AG10803 (cell line): Measurements from ENCODE around the gene ASCC1.

Experiments used
- DNase-seq: peaks from one replicate; pipeline ENCODE4 v3.0.0; 2010; ENCODE audit warnings: low read depth
- H3K4me3 ChIP-seq: 2 replicates; pipeline ENCODE4 v1.5.1; 2011; ENCODE audit warnings: mild to moderate bottlenecking, low read length, control low read depth
- TF ChIP-seq, protein P1 (sequence below): conservative IDR thresholded peaks from 2 replicates; pipeline ENCODE4 v1.5.1; 2011; ENCODE audit warnings: mild to moderate bottlenecking, low read length, control low read depth, inconsistent platforms

ASCC1 gene, protein sequence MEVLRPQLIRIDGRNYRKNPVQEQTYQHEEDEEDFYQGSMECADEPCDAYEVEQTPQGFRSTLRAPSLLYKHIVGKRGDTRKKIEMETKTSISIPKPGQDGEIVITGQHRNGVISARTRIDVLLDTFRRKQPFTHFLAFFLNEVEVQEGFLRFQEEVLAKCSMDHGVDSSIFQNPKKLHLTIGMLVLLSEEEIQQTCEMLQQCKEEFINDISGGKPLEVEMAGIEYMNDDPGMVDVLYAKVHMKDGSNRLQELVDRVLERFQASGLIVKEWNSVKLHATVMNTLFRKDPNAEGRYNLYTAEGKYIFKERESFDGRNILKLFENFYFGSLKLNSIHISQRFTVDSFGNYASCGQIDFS

DNA sequence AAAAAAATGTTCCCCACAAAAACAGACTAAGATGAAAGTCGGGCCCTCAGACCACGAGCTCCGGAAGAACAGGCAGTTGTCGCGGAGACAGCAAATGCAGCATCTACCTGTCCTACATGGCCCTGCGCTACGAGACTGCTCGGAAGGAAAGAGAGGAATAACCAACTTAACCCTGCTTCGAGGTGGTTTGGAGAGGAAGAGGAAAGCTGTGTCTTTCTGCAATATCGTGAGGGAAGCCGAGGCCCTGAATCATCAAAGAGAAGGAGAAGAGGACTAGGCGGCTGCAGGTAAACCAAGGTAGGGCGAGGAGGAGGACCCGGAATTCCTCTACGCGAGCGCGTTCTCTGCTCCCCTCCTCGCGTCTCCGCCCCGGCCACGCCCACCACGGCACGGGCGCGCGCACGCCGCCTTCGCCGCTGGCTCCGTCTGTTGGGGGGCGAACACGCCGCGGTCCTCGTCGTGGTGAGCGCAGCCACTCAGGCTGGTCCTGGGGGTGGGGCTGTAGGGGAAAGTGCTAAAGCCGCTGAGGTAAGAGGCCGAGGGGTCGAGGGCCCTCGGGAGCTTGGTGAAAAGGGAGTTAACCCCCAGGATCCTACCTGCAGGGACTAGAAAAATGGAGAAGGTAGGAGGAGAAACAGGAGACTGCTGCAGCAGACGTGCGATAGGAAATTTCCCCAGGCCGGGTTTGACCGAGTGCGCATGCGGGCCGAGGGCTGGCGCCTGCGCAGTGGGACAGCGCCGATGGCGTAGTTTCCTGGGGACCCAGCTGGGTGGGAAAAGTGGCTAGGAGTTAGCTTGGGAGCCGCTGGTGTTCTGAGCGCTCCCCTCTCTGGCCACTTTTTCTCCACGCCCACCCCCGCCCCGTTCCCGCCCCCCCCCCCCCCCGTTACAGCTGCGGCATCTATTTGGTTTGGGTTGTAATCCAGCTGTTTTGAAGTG is at the start of gene ASCC1, which contains the start of gene ANAPC16:
TSS of gene ASCC1 (minus strand) at position 666 of the 939 bp plus-strand sequence. CDS start 2,978 bp downstream, outside the sequence.
TSS of gene ANAPC16 (plus strand) at position 402 of the 939 bp plus-strand sequence. CDS start 7,903 bp downstream, outside the sequence.
- TF ChIP-seq, protein P1, sequence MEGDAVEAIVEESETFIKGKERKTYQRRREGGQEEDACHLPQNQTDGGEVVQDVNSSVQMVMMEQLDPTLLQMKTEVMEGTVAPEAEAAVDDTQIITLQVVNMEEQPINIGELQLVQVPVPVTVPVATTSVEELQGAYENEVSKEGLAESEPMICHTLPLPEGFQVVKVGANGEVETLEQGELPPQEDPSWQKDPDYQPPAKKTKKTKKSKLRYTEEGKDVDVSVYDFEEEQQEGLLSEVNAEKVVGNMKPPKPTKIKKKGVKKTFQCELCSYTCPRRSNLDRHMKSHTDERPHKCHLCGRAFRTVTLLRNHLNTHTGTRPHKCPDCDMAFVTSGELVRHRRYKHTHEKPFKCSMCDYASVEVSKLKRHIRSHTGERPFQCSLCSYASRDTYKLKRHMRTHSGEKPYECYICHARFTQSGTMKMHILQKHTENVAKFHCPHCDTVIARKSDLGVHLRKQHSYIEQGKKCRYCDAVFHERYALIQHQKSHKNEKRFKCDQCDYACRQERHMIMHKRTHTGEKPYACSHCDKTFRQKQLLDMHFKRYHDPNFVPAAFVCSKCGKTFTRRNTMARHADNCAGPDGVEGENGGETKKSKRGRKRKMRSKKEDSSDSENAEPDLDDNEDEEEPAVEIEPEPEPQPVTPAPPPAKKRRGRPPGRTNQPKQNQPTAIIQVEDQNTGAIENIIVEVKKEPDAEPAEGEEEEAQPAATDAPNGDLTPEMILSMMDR = no peak
- DNase-seq = peak; percentile 85
- peak within 1 kb of the TSS; percentile 97 for H3K4me3 ChIP-seq

DNA sequence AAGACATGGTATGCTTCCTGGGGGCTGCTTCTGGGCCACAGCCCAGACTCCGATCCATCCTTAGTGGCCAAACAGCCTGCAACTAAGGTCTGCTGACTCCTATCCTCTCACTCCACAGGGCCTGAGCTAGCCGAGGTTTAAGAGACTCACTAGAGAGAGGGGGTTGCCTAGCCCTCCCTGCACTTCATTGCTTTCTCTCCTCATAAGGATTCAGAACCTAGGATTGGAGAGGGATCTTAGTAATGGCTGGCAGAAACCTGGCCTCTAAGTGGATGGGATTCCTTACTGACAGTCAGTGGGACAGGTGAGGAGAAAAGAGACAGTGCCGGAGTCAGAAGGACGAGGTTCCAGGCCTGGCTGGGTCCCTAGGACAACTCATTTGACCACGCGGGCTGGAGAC is 49.4 kb upstream of the ASCC1 start:
- H3K4me3 ChIP-seq = no peak overlapping the region
- TF ChIP-seq, protein P1 = no peak
- no peak for DNase-seq

DNA sequence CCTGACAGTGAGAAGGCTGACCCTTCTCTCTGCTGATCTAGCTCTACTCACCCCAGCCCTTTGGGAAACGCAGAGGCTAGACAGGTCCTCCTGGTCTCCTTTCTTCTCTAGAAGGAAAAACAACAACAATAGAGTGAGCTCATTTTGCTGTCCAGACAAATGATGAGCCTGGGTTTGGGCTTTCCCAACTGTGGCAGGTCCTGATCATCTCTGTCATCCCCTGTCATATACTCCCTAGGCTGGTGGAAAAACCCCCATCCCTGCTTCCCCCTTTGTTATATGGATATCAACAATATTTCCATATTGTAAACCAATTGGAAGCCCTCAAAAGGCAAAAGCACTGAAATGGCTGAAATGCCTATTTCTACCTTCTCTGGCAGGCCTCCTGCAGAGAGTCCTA is 48.5 kb upstream of the ASCC1 start:
- no peak overlapping the region for H3K4me3 ChIP-seq
- no peak for DNase-seq
- TF ChIP-seq, protein P1 = no peak

DNA sequence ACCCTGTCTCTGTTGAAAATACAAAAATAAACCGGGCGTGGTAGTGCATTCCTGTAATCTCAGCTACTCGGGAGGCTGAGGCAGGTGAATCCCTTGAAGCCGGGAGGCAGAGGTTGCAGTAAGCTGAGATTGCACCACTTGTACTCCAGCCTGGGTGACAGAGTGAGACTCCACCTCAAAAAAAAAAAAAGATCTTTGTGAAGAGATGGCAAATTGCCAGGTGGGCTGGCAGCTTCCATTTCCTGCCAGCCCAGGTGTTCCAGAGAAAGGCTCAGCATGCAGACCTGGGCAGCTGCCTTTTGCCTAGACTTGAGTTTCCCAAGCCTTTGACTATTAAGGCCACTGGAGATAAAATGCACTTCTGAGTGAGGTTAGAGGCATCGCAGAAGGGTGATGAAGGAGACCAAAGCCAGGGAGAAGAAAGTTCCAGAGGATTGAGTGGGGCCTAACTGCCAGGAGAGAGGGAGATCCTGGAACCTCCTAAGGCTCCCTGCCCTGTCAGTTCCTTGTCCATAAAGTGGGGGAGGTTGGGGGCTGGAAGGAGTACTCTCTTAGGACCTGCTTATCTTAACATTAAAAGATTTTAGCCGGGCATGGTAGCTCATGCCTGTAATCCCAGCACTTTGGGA is 47.7 kb upstream of the ASCC1 start:
- TF ChIP-seq, protein P1 = no peak
- no peak overlapping the region for H3K4me3 ChIP-seq
- DNase-seq = no peak

DNA sequence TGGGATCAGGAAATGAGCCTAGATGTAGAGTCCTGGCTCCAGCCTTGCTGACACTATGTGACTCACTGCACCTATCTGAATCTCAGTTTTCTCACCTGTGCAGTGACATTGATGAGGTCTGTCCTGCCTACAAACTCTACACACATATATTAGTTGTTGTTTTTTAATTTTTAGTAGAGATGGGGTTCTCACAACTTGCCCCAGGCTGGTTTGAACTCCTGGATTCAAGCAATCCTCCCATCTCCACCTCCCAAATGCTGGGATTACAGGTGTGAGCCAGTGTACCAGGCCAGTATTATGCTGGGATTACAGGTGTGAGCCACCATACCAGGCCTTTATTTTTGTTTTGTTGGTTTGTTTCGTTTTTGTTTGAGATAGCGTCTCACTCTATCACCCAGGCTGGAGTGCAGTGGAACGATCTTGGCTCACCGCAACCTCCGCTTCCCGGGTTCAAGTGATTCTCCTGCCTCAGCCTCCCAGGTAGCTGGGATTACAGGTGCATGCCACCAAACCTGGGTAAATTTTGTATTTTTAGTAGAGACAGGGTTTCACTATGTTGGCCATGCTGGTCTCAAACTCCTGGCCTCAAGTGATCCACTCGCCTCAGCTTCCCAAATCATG is 45.8 kb upstream of the ASCC1 start:
- DNase-seq = no peak
- TF ChIP-seq, protein P1 = no peak
- H3K4me3 ChIP-seq = no peak overlapping the region

DNA sequence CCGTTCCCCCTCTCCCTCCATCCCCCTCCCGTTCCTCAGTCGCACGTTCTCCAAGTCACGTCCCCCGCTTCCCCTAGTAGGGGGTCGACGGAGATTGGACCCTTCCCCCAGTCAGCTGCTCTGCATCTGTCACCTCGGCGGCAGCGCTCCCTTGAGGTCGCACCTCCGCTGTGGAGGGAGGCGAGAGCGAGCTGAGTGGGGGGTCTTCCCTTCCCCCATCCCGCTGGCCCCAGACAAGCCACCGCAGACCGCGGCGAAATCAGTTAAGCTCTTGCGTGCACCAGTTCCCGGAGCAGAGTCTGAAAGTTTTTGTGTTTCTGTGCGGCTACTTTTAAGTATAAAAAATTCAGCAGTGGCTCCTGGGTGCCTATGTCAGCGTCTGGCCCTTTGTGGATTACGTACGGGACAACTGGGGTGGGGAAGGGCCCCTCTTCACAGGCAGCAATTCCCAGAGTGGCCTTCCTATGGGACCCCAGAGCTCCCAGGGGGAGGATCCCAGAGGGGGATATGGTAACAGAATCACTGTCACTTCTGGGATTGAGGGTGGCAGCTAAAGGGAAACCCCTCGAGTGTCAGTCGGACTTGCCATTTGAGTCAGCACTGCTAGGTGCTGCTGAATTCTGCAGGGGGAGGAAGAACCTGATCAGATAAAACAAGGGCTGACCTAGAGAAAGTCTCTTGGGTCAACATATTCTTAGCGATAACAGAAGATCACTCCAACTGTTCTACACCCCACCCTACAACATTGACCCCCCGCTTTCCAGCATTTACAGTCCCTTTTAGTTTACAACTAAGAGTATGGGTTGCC is 45.1 kb upstream of the ASCC1 start:
- TF ChIP-seq, protein P1 = no peak
- peak overlapping the region; percentile 63 for H3K4me3 ChIP-seq
- DNase-seq = peak; percentile 65
